GM12801 (cell line): ENCODE results near the gene PFKFB4.

Experiments
- TF ChIP-seq, protein P1 (sequence below): IDR thresholded peaks from one replicate; pipeline ENCODE4 v1.5.1; 2011; ENCODE audit warnings: control low read depth; ENCODE audit not compliant: insufficient read length; ENCODE audit errors: extremely low read depth

Gene PFKFB4

DNA sequence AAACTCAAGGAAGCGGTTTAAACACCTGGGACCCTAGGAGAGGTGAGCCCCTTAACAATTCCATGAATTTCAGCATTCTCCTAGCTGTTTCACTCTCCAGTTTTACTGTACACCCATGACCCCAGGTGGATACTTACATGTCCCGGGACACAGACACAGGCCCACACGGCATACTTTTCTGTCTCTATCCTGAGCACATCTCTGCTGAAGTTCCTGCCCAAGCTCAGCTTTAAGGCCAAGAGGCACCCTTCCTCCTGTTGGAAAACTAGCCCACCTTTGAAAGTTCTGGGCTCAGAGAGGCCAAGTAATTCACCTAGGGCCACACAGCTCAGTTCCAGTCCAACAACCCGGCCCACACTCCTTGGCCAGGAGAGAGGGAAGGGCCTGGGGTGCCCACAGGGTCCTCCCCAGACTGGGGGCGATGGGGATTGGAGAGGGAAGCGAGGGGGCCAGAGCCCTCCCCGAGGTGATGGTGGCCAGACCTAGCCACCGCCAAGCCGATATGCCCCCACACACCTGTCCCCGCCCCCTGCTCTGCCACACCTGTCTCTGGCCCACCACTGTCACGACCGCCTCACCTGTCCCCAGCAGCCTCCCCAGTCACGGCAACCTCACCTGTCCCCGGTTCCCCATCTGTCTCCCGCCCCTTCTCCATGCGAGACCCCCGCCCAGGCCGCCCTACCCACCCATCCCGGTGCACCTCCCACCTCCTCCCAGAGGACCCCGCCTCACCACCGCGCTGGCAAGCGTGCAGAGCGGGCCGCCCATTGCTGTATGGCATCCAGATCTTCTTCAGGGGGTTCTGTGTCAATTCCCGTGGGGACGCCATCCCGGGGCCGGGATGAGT is 431 bp downstream of the PFKFB4 start:
- TF ChIP-seq, protein P1, sequence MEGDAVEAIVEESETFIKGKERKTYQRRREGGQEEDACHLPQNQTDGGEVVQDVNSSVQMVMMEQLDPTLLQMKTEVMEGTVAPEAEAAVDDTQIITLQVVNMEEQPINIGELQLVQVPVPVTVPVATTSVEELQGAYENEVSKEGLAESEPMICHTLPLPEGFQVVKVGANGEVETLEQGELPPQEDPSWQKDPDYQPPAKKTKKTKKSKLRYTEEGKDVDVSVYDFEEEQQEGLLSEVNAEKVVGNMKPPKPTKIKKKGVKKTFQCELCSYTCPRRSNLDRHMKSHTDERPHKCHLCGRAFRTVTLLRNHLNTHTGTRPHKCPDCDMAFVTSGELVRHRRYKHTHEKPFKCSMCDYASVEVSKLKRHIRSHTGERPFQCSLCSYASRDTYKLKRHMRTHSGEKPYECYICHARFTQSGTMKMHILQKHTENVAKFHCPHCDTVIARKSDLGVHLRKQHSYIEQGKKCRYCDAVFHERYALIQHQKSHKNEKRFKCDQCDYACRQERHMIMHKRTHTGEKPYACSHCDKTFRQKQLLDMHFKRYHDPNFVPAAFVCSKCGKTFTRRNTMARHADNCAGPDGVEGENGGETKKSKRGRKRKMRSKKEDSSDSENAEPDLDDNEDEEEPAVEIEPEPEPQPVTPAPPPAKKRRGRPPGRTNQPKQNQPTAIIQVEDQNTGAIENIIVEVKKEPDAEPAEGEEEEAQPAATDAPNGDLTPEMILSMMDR = no peak

DNA sequence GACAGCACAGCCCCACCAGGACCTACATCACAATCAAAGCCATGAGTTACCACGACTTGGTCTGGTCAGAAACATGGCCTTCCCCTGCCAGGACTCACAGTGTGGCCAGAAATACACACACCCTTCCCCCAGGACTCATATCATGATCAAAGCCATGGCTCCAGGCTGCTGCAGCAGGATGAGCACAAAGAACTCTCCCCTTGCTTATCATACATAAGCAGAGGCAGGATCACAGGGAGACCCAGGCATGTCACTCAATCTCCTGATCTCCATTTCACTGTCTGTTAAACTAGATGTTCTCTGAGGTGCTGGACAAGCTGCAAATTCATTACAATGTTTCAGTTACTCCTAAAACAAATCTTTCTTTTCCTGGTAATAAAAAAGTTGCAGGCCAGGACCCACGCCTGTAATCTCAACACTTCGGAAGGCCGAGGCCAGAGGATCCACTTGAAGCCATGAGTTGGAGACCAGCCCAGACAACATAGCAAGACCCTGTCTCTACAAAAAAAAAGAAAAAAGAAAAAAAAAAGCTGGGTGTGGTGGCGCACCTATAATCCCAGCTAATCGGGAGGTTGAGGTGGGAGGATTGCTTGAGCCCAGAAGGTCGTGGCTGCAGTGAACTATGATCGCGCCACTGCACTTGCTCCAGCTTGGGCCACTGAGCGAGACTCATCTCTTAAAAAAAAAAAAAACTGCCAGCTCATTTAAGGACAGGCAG is 1.2 kb downstream of the PFKFB4 start:
- TF ChIP-seq, protein P1 = no peak

DNA sequence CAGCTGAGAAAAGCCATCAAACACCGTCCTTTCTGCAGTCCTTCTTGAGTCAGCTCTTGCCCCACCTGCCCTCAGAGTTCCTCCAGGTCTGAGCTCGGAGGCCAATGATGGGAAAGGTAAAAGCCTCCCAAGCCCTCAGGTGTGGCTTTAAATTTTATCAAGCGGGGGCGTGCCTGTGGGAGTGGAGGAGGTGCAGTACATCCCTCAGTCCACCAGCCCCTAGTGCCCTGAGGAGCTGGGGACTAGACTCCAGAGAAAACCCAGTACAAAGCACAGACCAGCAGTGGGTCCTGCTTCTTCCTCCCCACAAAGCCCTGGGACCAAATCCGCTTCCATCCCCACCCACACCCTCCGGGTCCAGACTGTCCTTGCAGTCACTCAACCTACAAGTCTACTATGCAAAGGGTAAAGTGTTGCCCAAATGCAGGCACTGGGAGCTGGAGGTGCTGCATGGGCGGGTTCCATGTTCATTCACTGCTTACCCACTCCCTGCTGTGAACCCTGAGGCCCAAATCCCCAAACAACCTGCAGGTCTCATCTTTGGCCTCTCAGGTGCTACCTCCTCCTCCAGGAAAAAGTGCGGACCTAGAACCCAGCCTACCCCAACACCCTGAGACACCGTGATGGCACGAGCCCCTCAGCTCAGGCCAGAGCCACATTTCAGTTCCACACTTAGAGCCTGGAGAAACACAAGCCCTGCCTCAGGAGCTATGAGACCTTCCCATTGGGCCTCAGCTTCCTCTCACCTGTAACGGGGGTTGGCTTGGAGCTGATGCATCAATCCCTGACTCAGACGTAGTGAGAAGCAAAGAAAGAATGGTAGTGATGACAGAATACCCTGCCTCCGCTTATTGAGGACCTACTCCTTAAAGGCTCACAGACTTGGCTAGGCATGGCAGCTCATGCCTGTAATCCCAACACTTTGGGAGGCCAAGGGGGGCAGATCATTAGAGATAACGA is 2.4 kb downstream of the PFKFB4 start:
- TF ChIP-seq, protein P1 = no peak

DNA sequence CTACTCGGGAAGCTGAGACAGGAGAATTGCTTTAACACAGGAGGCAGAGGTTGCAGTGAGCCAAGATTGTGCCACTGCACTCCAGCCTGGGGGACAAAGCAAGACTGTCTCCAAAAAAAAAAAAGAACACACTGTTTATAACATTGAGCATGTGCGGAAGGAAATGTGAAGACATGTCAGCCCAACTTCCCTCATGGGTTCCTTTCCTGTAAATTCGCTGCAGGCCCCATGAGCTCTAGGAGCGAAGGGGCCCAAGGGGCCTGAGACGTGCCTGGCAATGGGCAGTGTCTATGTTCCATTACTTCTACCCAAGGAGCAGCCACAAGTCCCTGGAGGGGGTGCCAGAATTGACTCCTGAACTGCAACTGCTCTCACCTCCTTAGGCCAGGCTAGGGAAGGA is 3.2 kb downstream of the PFKFB4 start:
- TF ChIP-seq, protein P1 = no peak

DNA sequence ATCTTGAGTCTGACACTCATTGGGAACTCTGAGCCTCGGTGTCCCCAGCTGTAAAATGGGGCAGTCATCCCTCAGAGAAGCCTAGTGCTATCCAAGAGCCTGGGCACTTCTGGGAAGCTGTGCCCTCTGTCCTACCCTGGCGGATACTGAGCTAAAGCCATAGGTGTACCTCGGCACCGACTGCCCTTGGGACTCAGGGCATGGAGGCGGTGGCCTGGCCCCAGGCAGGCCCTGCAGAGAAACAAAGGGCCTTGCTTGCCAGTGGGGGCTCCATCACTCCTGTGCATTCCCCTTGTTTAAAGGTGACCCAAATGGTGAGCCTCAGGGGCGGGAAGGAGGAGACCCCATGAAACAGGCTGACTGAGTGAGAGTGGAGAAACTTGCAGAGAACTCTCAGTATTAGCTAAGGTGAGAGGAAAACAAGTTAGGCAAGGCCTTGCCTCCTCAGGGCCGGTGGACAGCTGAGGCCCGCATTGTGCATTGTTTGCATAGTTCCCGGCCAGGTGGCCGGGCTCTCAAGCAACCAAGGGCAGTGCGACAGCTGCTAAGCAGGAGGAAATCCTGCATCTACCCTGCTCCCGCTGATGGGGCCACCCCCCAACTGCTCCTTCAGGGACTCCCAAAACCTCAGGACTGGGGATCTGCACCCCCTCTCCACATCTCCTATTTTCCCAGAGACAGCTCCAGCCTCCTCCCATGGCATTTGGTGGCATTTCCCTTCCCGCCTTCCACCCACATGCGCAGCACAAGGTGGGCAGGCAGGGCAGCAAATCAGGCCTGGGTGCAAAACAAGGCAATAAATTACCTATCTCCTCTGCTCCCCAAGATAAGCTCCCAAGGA is 4.3 kb downstream of the PFKFB4 start:
- TF ChIP-seq, protein P1 = no peak

DNA sequence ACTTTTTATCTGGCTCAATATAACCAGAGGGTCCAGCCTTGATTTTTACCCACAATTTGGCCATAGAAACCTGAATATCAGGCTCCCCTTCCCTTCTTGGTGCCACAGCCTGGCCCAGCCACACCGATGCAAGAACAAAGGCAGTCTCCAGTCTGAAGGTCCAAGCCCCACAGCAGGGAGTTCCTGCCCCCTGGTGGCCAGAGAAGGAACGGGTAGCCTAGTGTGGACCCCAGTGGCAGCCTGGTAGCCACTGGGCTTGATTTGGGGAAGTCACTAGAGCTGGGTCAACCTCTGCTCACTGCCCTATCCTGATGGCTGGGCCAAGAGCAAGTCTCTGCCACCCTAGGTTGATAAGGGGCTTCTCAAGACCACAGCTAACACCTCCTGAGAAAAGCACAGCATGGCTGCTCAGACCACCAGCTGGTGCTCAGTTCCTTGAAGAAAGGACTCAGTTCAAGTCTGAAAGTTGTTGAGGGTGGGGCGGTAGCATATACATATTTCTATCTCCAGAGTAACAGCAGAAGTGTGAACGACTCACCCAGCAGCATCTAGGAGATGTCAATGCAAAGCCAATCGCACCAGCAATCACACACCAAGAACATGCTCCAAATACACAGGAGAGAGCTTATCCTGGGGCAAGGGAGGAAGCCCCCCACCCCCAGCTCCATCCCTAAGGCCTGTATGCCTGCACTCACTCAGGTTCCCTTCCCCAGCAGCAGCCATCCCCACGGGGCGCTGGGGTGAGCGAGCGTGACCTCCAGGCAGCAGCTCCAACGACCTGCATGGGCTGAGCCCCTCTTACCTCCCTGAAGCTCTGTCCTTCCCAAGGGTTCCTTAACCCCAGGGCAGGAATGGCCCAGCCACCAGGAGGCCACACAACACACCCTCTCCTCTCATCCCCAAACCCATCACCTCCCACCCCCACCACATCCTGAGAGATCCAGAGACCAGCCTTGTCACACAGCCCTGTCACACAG is 7.6 kb downstream of the PFKFB4 start:
- TF ChIP-seq, protein P1 = peak; percentile 67
